ENCODE data around the gene OGFOD2. TPM values are rescaled to one million over a fixed set of nuclear protein-coding genes. Genes with fewer than 3 reads are reported as not detected.
A peak's percentile ranks its signal among the peaks of the same experiment; 100 is the strongest.

OGFOD2 gene
- total RNA-seq, 1 donor from 2014 or later = 19.5 TPM

- Histone ChIP-seq H3K9me3 (no peaks in the 10 kb centered on the region), H3K4me1 (peaks cover 80% of the 10 kb centered on the region), H3K4me3 (peak overlapping the region; percentile 97), H3K27ac (peak overlapping the region; percentile 89), H3K27me3 (ENCODE audit: low read depth) (no peaks in the 10 kb centered on the region), H3K36me3 (peaks cover 29% of the 10 kb centered on the region)
- intact Hi-C loops (cut with DNase I) = no loop called here
- ATAC-seq = no peak
- TF ChIP-seq CTCF (IDR thresholded peaks at IDR 0.05) = no peak
- DNase-seq = no peak
Measured at GRCh38 chr12:122979908-122980182, 4.8 kb downstream of the OGFOD2 start.

GRCh38 chr12:122980183-122981035, 5.4 kb downstream of the OGFOD2 start, which contains the start of gene ARL6IP4:
TSS of gene ARL6IP4 (plus strand) at chr12:122980681. CDS start at chr12:122981140, 459 bp downstream.
- Histone ChIP-seq H3K36me3 (peaks cover 34% of the 10 kb centered on the region), H3K27ac (peak within 1 kb of the TSS; percentile 89), H3K4me3 (peak within 1 kb of the TSS; percentile 97), H3K4me1 (peaks cover 86% of the 10 kb centered on the region), H3K9me3 (no peaks in the 10 kb centered on the region), H3K27me3 (ENCODE audit: low read depth) (no peaks in the 10 kb centered on the region)
- DNase-seq (peak; percentile 83), ATAC-seq (peak; percentile 79 to 89)
- TF ChIP-seq CTCF (IDR thresholded peaks at IDR 0.05) = no peak
- intact Hi-C loops (cut with DNase I) = no loop called here

GRCh38 chr12:122981036-122981471, 6.0 kb downstream of the OGFOD2 start:
- no peak for TF ChIP-seq CTCF (IDR thresholded peaks at IDR 0.05)
- no peaks in the 10 kb centered on the region for H3K9me3 ChIP-seq
- H3K4me3 ChIP-seq = peak overlapping the region; percentile 97
- H3K4me1 ChIP-seq = peaks cover 84% of the 10 kb centered on the region
- intact Hi-C loops (cut with DNase I) = no loop called here
- H3K27me3 ChIP-seq (ENCODE audit: low read depth) = no peaks in the 10 kb centered on the region
- H3K27ac ChIP-seq = peak overlapping the region; percentile 89
- DNase-seq (no peak), ATAC-seq (peak in 1 of 2 donors; percentile 8)
- H3K36me3 ChIP-seq = peaks cover 38% of the 10 kb centered on the region

- H3K9me3 ChIP-seq = no peaks in the 10 kb centered on the region
- no peaks in the 10 kb centered on the region for H3K27me3 ChIP-seq (ENCODE audit: low read depth)
- H3K27ac ChIP-seq = peak overlapping the region; percentile 89
- intact Hi-C loops (cut with DNase I) = no loop called here
- peak overlapping the region; percentile 97 for H3K4me3 ChIP-seq
- TF ChIP-seq CTCF (IDR thresholded peaks at IDR 0.05) = no peak
- ATAC-seq = no peak
- peaks cover 76% of the 10 kb centered on the region for H3K4me1 ChIP-seq
- peaks cover 37% of the 10 kb centered on the region for H3K36me3 ChIP-seq
- no peak for DNase-seq
Measured at GRCh38 chr12:122981587-122982476, 6.8 kb downstream of the OGFOD2 start.

GRCh38 chr12:122982477-122982815, 7.4 kb downstream of the OGFOD2 start:
- DNase-seq (no peak), ATAC-seq (no peak)
- Histone ChIP-seq H3K27me3 (ENCODE audit: low read depth) (no peaks in the 10 kb centered on the region), H3K4me3 (peak overlapping the region; percentile 11), H3K27ac (peak overlapping the region; percentile 36), H3K4me1 (peaks cover 70% of the 10 kb centered on the region), H3K9me3 (no peaks in the 10 kb centered on the region), H3K36me3 (peaks cover 37% of the 10 kb centered on the region)
- intact Hi-C loops (cut with DNase I) = no loop called here
- no peak for TF ChIP-seq CTCF (IDR thresholded peaks at IDR 0.05)
